Measurements from ENCODE around the gene ADCK1.

DNA sequence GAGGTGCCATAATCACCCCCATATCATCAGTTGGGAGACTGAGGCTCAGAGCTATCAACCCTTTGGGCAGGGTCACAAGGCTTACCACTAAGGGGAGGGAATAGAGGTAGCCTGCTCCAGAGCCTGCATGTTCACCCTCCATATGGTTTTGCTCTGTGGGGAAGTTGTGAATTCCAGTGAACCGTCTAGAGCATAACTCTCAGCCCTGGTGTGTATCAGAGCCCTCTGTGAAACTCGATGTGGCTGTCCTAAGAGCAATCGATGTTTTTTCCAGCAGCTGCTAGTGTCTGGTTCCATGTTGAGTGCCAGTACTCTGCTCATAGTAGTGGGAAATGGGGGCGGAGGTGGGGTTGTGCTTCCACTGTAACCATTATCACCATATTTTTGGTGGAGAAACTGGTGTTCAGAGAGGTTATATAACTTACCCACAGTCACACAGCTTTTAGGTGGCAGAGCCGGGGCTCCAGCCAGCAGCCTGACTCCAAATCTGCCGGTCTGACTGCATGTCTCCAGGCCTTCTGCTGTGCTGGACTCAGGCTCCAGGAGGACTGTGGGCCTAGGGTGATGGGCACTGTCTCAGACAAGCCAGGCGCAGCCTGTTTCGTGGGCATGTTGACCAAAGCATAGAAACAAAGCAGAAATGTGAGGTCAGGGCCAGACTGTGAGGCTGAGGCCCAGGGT lies 104.2 kb downstream of the ADCK1 start:
- TF ChIP-seq ZNF316 (IDR thresholded peaks at IDR 0.05) (no peak), EZH2 (IDR thresholded peaks at IDR 0.05; ENCODE audit: borderline replicate concordance, low read depth, low read length) (no peak), SMARCB1 (IDR thresholded peaks at IDR 0.05; ENCODE audit: insufficient read length, low read depth) (no peak), POLR2A (conservative IDR thresholded peaks at IDR 0.05) (no peak), ZBTB8A (IDR thresholded peaks at IDR 0.05; ENCODE audit: partially characterized antibody) (no peak), ZKSCAN1 (IDR thresholded peaks at IDR 0.05; ENCODE audit: low read depth, low read length) (no peak), ZBTB7A (IDR thresholded peaks at IDR 0.05; ENCODE audit: borderline replicate concordance, control insufficient read depth, low read depth, low read length) (no peak)
- TF ChIP-seq, protein P1, sequence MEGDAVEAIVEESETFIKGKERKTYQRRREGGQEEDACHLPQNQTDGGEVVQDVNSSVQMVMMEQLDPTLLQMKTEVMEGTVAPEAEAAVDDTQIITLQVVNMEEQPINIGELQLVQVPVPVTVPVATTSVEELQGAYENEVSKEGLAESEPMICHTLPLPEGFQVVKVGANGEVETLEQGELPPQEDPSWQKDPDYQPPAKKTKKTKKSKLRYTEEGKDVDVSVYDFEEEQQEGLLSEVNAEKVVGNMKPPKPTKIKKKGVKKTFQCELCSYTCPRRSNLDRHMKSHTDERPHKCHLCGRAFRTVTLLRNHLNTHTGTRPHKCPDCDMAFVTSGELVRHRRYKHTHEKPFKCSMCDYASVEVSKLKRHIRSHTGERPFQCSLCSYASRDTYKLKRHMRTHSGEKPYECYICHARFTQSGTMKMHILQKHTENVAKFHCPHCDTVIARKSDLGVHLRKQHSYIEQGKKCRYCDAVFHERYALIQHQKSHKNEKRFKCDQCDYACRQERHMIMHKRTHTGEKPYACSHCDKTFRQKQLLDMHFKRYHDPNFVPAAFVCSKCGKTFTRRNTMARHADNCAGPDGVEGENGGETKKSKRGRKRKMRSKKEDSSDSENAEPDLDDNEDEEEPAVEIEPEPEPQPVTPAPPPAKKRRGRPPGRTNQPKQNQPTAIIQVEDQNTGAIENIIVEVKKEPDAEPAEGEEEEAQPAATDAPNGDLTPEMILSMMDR (IDR thresholded peaks at IDR 0.05 in 2 of 3, conservative IDR thresholded peaks at IDR 0.05 in 1 of 3; ENCODE audit: insufficient read depth in 2 of 3, low read depth in 1 of 3, low read length in 3 of 3), result no peak
- TF ChIP-seq, protein P2, sequence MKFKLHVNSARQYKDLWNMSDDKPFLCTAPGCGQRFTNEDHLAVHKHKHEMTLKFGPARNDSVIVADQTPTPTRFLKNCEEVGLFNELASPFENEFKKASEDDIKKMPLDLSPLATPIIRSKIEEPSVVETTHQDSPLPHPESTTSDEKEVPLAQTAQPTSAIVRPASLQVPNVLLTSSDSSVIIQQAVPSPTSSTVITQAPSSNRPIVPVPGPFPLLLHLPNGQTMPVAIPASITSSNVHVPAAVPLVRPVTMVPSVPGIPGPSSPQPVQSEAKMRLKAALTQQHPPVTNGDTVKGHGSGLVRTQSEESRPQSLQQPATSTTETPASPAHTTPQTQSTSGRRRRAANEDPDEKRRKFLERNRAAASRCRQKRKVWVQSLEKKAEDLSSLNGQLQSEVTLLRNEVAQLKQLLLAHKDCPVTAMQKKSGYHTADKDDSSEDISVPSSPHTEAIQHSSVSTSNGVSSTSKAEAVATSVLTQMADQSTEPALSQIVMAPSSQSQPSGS (CRISPR knock-in tag; IDR thresholded peaks at IDR 0.05), result no peak

Measured in K562 (cell line).